GM21737 (cell line): Measurements from ENCODE around the gene KLHL18.
"Not testable (repeated sequence)": the region's sequence is repeated elsewhere in the genome, so short reads cannot be mapped to it uniquely, and the experiment has no call there.

ENCODE experiments used
- ATAC-seq: cut with Tn5 transposase; IDR thresholded peaks from one replicate; pipeline ENCODE4 v1.9.1; 2021; ENCODE audit warnings: mild to moderate bottlenecking, moderate library complexity; ENCODE audit not compliant: unreplicated experiment

The KLHL18 gene

GRCh38 chr3:47282424-47283192 lies at the start of gene KLHL18, which contains the start of gene KIF9:
KLHL18 (plus strand) TSS chr3:47282944; CDS start chr3:47282966, 22 bp downstream.
KIF9 (minus strand) TSS chr3:47282799; CDS start chr3:47277374, 5,425 bp downstream.
- peak; percentile 74 for ATAC-seq

DNA sequence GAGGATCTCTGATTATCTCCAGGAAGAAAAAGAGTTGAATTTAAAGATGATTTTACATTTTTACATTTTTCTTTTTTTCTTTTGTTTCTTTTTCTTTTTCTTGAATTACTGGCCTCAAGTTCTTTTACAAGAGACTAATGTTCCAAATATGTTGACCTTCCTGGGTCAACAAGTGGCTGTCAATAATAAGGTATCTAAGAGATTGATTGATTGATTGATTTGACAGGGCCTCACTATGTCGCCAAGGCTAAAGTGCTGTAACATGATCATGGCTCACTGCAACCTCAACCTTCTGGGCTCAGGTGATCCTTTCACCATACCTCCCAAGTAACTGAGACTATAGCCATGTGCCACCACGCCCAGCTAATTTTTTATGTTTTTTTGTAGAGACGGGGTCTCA lies 44.7 kb upstream of the KLHL18 start:
- no peak for ATAC-seq

GRCh38 chr3:47239929-47240328 lies 42.8 kb upstream of the KLHL18 start:
- ATAC-seq, result no peak

GRCh38 chr3:47243419-47244147 lies 39.2 kb upstream of the KLHL18 start:
- ATAC-seq, result no peak

DNA sequence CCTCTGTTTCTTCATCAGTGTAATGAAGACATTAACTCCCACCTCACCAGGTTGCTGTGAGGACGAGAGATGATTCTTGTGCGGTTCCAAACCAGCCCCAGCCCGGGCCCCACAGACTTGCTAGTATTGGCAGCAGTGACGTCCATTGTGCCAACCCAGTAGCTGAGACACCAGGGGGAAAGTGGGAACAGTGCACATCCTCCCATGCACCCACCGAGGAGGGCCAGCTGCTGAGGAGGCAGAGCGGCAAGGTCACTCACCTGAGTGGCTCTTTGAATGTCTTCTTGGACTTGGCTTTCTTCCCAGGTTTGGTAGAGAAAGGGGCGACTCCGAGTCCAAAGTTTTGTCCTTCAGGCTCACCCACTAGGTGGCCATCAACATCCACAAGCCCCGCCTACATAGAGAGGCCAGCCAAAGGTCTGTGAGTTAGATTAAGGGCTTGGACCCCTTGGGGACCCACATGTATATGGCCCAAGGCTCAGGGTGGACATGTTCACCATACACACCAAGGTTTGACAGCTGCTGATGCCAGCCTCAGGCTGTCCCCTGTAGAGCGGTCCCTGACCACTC lies 38.1 kb upstream of the KLHL18 start:
- no peak for ATAC-seq

GRCh38 chr3:47245271-47245670 lies 37.5 kb upstream of the KLHL18 start:
- ATAC-seq, result no peak

- ATAC-seq, result no peak
Observed at GRCh38 chr3:47247131-47248064, 35.3 kb upstream of the KLHL18 start.

GRCh38 chr3:47250309-47251060 lies 32.3 kb upstream of the KLHL18 start:
- ATAC-seq, result no peak

GRCh38 chr3:47251085-47251484 lies 31.7 kb upstream of the KLHL18 start:
- ATAC-seq, result not testable (repeated sequence)

- no peak for ATAC-seq
Observed at GRCh38 chr3:47251689-47252088, 31.1 kb upstream of the KLHL18 start.

DNA sequence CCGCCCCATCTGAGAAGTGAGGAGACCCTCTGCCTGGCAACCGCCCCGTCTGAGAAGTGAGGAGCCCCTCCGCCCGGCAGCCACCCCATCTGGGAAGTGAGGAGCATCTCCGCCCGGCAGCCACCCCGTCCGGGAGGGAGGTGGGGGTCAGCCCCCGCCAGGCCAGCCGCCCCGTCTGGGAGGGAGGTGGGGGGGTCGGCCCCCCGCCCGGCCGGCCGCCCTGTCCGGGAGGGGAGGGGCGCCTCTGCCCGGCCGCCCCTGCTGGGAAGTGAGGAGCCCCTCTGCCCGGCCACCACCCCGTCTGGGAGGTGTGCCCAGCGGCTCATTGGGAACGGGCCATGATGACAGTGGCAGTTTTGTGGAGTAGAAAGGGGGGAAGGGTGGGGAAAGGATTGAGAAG lies 26.4 kb upstream of the KLHL18 start:
- not testable (repeated sequence) for ATAC-seq

GRCh38 chr3:47259114-47259513 lies 23.6 kb upstream of the KLHL18 start:
- no peak for ATAC-seq

- no peak for ATAC-seq
Observed at GRCh38 chr3:47260605-47261004, 22.1 kb upstream of the KLHL18 start.

- ATAC-seq, result no peak
Observed at GRCh38 chr3:47261301-47261700, 21.4 kb upstream of the KLHL18 start.

- ATAC-seq, result no peak
Observed at GRCh38 chr3:47265008-47265407, 17.7 kb upstream of the KLHL18 start.

DNA sequence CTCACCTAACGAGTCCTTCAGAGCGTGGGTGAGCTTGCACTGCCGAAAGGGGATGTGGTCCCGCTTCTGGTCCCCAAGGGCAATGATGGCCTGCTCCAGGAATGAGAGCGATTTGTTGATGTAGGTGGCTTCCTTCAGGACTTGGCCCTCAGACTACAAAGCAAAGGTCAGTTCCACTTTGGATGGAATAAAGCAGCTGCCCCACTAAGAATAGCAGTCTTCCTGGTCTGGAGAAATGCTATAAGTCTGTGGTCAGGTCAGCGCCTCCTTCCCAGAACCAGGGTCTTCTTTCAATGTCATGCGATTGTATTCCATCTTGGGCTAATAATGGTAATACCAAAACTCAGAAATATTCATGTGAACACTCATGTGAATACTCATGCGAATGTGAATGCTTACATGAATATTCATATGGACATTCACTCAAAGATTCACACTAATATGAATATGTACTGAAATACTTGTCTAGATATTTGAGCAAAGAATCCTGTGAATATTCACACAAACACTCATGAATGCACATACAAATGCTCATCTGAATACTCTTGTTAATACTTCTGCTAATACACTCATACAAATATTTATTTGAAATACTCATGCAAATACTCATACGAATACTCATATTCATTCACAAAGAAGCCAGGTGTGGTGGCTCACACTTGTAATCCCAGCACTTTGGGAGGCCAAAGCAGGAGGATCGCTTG lies 16.9 kb upstream of the KLHL18 start:
- ATAC-seq, result no peak

GRCh38 chr3:47266709-47267489 lies 15.8 kb upstream of the KLHL18 start:
- peak; percentile 66 for ATAC-seq

DNA sequence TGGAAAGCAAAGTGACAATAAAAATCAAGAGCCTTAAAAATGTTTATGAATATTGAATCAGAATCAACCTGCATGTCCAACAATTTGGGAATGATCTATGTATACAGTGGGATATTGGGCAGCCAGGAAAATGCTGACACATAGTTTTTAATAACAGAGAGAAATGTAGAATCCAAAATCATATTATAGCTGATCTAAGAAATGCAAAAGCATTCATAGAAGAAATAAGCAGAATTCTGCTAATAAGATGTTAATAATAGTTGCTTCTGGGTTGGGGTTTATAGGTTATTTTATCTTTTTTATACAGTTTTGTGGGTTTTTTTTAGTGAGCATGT lies 15.3 kb upstream of the KLHL18 start:
- no peak for ATAC-seq

GRCh38 chr3:47270526-47270925 lies 12.2 kb upstream of the KLHL18 start:
- no peak for ATAC-seq
